Liver (tissue), 9 donors: ENCODE data around the gene B4GALNT3. TPM values are rescaled to one million over a fixed set of nuclear protein-coding genes. Genes with fewer than 3 reads are reported as not detected.

Experiments used
- DNase-seq: peaks from one replicate; pipeline ENCODE4 v3.0.0-alpha.2; 2017; ENCODE audit warnings: low spot score
- H3K27ac ChIP-seq, 2 donors: one replicate each; pipeline ENCODE4 v1.7.0; 2013; ENCODE audit warnings: inconsistent platforms in 2 of 2, low read length in 2 of 2, control low read depth in 1 of 2, low read depth in 1 of 2, mild to moderate bottlenecking in 1 of 2
- H3K27me3 ChIP-seq, 4 donors: one replicate each; pipeline versions ENCODE4 v1.6.1 to v1.7.0; 2013; ENCODE audit warnings: low read length in 3 of 4, inconsistent platforms in 1 of 4, mild to moderate bottlenecking in 1 of 4, moderate library complexity in 1 of 4; ENCODE audit not compliant: control insufficient read depth in 4 of 4, insufficient read depth in 4 of 4
- H3K36me3 ChIP-seq, 4 donors: one replicate each; pipeline versions ENCODE4 v1.6.1 to v1.7.0; 2013; ENCODE audit warnings: low read length in 3 of 4, mild to moderate bottlenecking in 3 of 4, low read depth in 1 of 4, moderate library complexity in 1 of 4; ENCODE audit not compliant: control insufficient read depth in 4 of 4, insufficient read depth in 3 of 4
- H3K4me1 ChIP-seq, 4 donors: one replicate each; pipeline versions ENCODE4 v1.6.1 to v1.7.0; 2013; ENCODE audit warnings: low read length in 3 of 4, mild to moderate bottlenecking in 3 of 4, moderate library complexity in 1 of 4; ENCODE audit not compliant: control insufficient read depth in 4 of 4, insufficient read depth in 4 of 4
- H3K4me3 ChIP-seq, 3 donors: one replicate each; pipeline versions ENCODE4 v1.6.1 to v1.7.0; 2013; ENCODE audit warnings: low read length in 3 of 3, control low read depth in 1 of 3, low read depth in 1 of 3, mild to moderate bottlenecking in 1 of 3
- H3K9ac ChIP-seq, 2 donors: one replicate each; pipeline ENCODE4 v1.7.0; 2013; ENCODE audit warnings: low read length in 2 of 2, mild to moderate bottlenecking in 2 of 2, moderate library complexity in 2 of 2, control low read depth in 1 of 2, low read depth in 1 of 2
- H3K9me3 ChIP-seq, 4 donors: one replicate each; pipeline versions ENCODE4 v1.6.1 to v1.7.0; 2013; ENCODE audit warnings: low read length in 3 of 4; ENCODE audit not compliant: control insufficient read depth in 4 of 4
- ATF3 ChIP-seq: IDR thresholded peaks from 2 replicates; pipeline ENCODE4 v1.6.1; 2016; ENCODE audit warnings: antibody characterized with exemption
- EGR1 ChIP-seq, 2 donors: IDR thresholded peaks; 2 replicates each; pipeline ENCODE4 v1.6.1; 2016 to 2018; ENCODE audit warnings: antibody characterized with exemption in 2 of 2, low read depth in 2 of 2
- FOXA1 ChIP-seq: IDR thresholded peaks from 2 replicates; pipeline ENCODE4 v1.6.1; 2016; ENCODE audit warnings: antibody characterized with exemption
- FOXA2 ChIP-seq: IDR thresholded peaks from 2 replicates; pipeline ENCODE4 v1.6.1; 2016; ENCODE audit warnings: antibody characterized with exemption
- GABPA ChIP-seq, 2 donors: IDR thresholded peaks in 1 of 2; conservative IDR thresholded peaks in 1 of 2; 2 replicates each; pipeline ENCODE4 v1.6.1; 2016; ENCODE audit warnings: antibody characterized with exemption in 2 of 2, mild to moderate bottlenecking in 1 of 2, moderate library complexity in 1 of 2
- HNF4A ChIP-seq, 2 donors: conservative IDR thresholded peaks; 2 replicates each; pipeline ENCODE4 v1.6.1; 2016; ENCODE audit warnings: antibody characterized with exemption in 2 of 2, mild to moderate bottlenecking in 2 of 2
- HNF4G ChIP-seq: IDR thresholded peaks from 2 replicates; pipeline ENCODE4 v1.6.1; 2016; ENCODE audit warnings: antibody characterized with exemption
- JUND ChIP-seq, 2 donors: IDR thresholded peaks; 2 replicates each; pipeline ENCODE4 v1.6.1; 2016; ENCODE audit warnings: antibody characterized with exemption in 2 of 2
- NR2F2 ChIP-seq: IDR thresholded peaks from 2 replicates; pipeline ENCODE4 v1.6.1; 2016; ENCODE audit warnings: antibody characterized with exemption
- RAD21 ChIP-seq, 2 donors: IDR thresholded peaks; 2 replicates each; pipeline ENCODE4 v1.6.1; 2016; ENCODE audit warnings: antibody characterized with exemption in 2 of 2, mild to moderate bottlenecking in 2 of 2
- REST ChIP-seq: IDR thresholded peaks from 2 replicates; pipeline ENCODE4 v1.6.1; 2016; ENCODE audit warnings: antibody characterized with exemption, mild to moderate bottlenecking
- RXRA ChIP-seq, 2 donors: IDR thresholded peaks; 2 replicates each; pipeline ENCODE4 v1.6.1; 2017 to 2018; ENCODE audit warnings: antibody characterized with exemption in 2 of 2, mild to moderate bottlenecking in 1 of 2
- SP1 ChIP-seq: IDR thresholded peaks from 2 replicates; pipeline ENCODE4 v1.6.1; 2018; ENCODE audit warnings: antibody characterized with exemption, mild to moderate bottlenecking
- TAF1 ChIP-seq: conservative IDR thresholded peaks from 2 replicates; pipeline ENCODE4 v1.6.1; 2016; ENCODE audit warnings: antibody characterized with exemption, mild to moderate bottlenecking
- YY1 ChIP-seq: IDR thresholded peaks from 2 replicates; pipeline ENCODE4 v1.6.1; 2016; ENCODE audit warnings: antibody characterized with exemption, mild to moderate bottlenecking
- WGBS: extraction: QIAGEN DNeasy Blood & Tissue Kit; methylation state at CpG from one replicate; pipeline ENCODE4 v1.1.7; 2013; 5-methylcytosine and 5-hydroxymethylcytosine counted together
- polyA plus RNA-seq, 2 donors: library from polyadenylated mRNA; stranded (reverse) in 1 of 2; unstranded in 1 of 2; fragments of 200-250 nt in 1 of 2; fragments of >200 nt in 1 of 2; fragmentation: Nextera tagmentation in 1 of 2; extraction: Ambion mirVana in 1 of 2; gene quantifications; one replicate each; pipeline versions ENCODE4 v1.2.1 to v1.2.3, GENCODE V29; 2013 to 2015
- total RNA-seq, 2 donors: library from RNA; depleted of rRNA; stranded (reverse); fragments of >200 nt; gene quantifications; one replicate each; pipeline ENCODE4 v1.2.3, GENCODE V29; 2014
- TF ChIP-seq, protein P1 (sequence below): IDR thresholded peaks from 2 replicates; pipeline ENCODE4 v1.6.1; 2016; ENCODE audit warnings: antibody characterized with exemption
- TF ChIP-seq, protein P2 (sequence below): IDR thresholded peaks from 2 replicates; pipeline ENCODE4 v1.6.1; 2016; ENCODE audit warnings: antibody characterized with exemption
- TF ChIP-seq, protein P3 (sequence below): fragments of 150-350 bp; IDR thresholded peaks from 2 replicates; pipeline ENCODE4 v1.5.1; 2017; ENCODE audit warnings: improper control_type of control experiment, low read depth, low read length; ENCODE audit not compliant: missing input control
- donor health status: healthy.
- donor health status: healthy.
- donor health status: healthy.
- donor health status: healthy.
- donor health status: healthy.

B4GALNT3 gene
- total and polyA plus RNA-seq, 4 donors: 0.09 to 0.25 (median 0.14) TPM; not detected in 1

DNA sequence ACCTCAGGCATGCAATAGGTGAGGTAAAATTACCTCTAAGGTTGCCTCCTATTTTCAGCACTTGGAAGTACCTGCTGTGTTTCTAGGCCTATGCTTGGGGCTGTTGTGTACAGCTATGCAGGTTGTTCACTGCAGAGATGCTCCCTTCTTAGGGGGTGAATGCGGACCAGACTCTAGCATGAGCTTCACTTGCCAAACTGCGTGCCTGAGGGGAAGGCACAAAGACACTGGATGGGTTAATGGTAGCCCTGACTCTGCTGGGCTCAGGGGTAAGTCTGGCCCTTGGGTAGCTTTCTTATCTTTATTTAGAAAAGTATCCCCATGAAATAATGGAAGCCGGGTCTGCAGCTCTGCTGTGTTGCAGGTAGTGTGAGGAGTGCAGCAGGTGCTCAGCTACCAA, 35.7 kb downstream of the B4GALNT3 start:
- Histone ChIP-seq H3K4me1 (no peaks in the 10 kb centered on the region), H3K9ac (no peak overlapping the region), H3K4me3 (no peak overlapping the region), H3K27ac (no peak overlapping the region), H3K27me3 (no peaks in the 10 kb centered on the region), H3K36me3 (no peaks in the 10 kb centered on the region), H3K9me3 (peaks cover 0 to 3% (median 0%) of the 10 kb centered on the region in 4 donors)
- no peak for DNase-seq
- 91% methylated on average over 3 of the region's 3 CpGs for WGBS
- TF ChIP-seq EGR1 (IDR thresholded peaks at IDR 0.05; ENCODE audit: low read depth in 2 of 2) (no peak), NR2F2 (no peak), FOXA1 (no peak), REST (no peak), SP1 (no peak), RAD21 (IDR thresholded peaks at IDR 0.05) (no peak), HNF4A (conservative IDR thresholded peaks at IDR 0.05) (no peak), ATF3 (no peak), TAF1 (no peak), RXRA (IDR thresholded peaks at IDR 0.05) (no peak), FOXA2 (no peak), JUND (IDR thresholded peaks at IDR 0.05) (no peak), GABPA (IDR thresholded peaks at IDR 0.05 in 1 of 2, conservative IDR thresholded peaks at IDR 0.05 in 1 of 2) (no peak)
- TF ChIP-seq, protein P1, sequence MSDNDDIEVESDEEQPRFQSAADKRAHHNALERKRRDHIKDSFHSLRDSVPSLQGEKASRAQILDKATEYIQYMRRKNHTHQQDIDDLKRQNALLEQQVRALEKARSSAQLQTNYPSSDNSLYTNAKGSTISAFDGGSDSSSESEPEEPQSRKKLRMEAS: no peak
- TF ChIP-seq, protein P2, sequence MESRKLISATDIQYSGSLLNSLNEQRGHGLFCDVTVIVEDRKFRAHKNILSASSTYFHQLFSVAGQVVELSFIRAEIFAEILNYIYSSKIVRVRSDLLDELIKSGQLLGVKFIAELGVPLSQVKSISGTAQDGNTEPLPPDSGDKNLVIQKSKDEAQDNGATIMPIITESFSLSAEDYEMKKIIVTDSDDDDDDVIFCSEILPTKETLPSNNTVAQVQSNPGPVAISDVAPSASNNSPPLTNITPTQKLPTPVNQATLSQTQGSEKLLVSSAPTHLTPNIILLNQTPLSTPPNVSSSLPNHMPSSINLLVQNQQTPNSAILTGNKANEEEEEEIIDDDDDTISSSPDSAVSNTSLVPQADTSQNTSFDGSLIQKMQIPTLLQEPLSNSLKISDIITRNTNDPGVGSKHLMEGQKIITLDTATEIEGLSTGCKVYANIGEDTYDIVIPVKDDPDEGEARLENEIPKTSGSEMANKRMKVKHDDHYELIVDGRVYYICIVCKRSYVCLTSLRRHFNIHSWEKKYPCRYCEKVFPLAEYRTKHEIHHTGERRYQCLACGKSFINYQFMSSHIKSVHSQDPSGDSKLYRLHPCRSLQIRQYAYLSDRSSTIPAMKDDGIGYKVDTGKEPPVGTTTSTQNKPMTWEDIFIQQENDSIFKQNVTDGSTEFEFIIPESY: no peak

DNA sequence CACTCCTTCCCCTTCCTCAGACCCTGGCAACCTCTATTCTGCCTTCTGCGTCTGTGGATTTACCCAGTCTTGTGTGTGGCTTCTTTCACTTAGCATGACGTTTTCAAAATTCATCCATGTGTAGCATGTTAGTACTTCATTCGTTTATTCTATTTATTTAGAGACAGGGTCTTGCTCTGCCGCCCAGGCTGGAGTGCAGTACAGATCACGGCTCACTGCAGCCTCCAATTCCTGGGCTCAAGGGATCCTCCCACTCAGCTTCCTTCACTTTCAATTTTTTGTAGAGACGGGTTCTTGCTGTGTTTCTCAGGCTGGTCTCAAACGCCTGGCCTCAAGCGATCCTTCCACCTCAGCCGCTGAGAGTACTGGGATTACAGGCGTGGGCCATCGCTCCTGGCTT, 37.0 kb downstream of the B4GALNT3 start:
- Histone ChIP-seq H3K4me1 (no peaks in the 10 kb centered on the region), H3K9me3 (peaks cover 0 to 3% (median 0%) of the 10 kb centered on the region in 4 donors), H3K36me3 (no peaks in the 10 kb centered on the region), H3K27ac (no peak overlapping the region), H3K27me3 (no peaks in the 10 kb centered on the region), H3K4me3 (no peak overlapping the region), H3K9ac (no peak overlapping the region)
- DNase-seq: no peak
- WGBS: 92% methylated on average over 11 of the region's 11 CpGs
- TF ChIP-seq HNF4G: no peak
- no peak for TF ChIP-seq REST
- TF ChIP-seq, protein P2: no peak
- TF ChIP-seq, protein P3, sequence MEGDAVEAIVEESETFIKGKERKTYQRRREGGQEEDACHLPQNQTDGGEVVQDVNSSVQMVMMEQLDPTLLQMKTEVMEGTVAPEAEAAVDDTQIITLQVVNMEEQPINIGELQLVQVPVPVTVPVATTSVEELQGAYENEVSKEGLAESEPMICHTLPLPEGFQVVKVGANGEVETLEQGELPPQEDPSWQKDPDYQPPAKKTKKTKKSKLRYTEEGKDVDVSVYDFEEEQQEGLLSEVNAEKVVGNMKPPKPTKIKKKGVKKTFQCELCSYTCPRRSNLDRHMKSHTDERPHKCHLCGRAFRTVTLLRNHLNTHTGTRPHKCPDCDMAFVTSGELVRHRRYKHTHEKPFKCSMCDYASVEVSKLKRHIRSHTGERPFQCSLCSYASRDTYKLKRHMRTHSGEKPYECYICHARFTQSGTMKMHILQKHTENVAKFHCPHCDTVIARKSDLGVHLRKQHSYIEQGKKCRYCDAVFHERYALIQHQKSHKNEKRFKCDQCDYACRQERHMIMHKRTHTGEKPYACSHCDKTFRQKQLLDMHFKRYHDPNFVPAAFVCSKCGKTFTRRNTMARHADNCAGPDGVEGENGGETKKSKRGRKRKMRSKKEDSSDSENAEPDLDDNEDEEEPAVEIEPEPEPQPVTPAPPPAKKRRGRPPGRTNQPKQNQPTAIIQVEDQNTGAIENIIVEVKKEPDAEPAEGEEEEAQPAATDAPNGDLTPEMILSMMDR: no peak
- no peak for TF ChIP-seq YY1
- no peak for TF ChIP-seq EGR1 (IDR thresholded peaks at IDR 0.05; ENCODE audit: low read depth in 2 of 2)
- no peak for TF ChIP-seq SP1
- TF ChIP-seq GABPA (IDR thresholded peaks at IDR 0.05 in 1 of 2, conservative IDR thresholded peaks at IDR 0.05 in 1 of 2): no peak
- TF ChIP-seq FOXA2: no peak
- TF ChIP-seq FOXA1: no peak
- TF ChIP-seq RXRA (IDR thresholded peaks at IDR 0.05): no peak
- no peak for TF ChIP-seq TAF1
- TF ChIP-seq, protein P1: no peak
- no peak for TF ChIP-seq HNF4A (conservative IDR thresholded peaks at IDR 0.05)
- TF ChIP-seq RAD21 (IDR thresholded peaks at IDR 0.05): no peak
